Tibial nerve (tissue), 4 donors: Measurements from ENCODE around the gene IYD. TPM values are rescaled to one million over a fixed set of nuclear protein-coding genes. Genes with fewer than 3 reads are reported as not detected.

Source experiments
- DNase-seq, 2 donors: peaks; one replicate each; pipeline ENCODE4 v3.0.0-alpha.2; 2019; ENCODE audit warnings: low spot score in 2 of 2
- H3K27ac ChIP-seq, 4 donors: fragments of 200-600 bp; sonication (generic) in 3 of 4; one replicate each; pipeline ENCODE4 v1.5.1; 2017 to 2019; ENCODE audit warnings: mild to moderate bottlenecking in 1 of 4
- H3K27me3 ChIP-seq, 2 donors: fragments of 200-600 bp; sonication (generic) in 1 of 2; one replicate each; pipeline versions ENCODE4 v1.5.1 to v1.6.0; 2017 to 2019
- H3K36me3 ChIP-seq, 3 donors: fragments of 200-600 bp; sonication (generic); one replicate each; pipeline ENCODE4 v1.5.1; 2018 to 2019
- H3K4me1 ChIP-seq, 4 donors: fragments of 200-600 bp; sonication (generic) in 3 of 4; one replicate each; pipeline ENCODE4 v1.5.1; 2017 to 2019
- H3K4me3 ChIP-seq, 4 donors: fragments of 200-600 bp; sonication (generic) in 3 of 4; one replicate each; pipeline ENCODE4 v1.5.1; 2017 to 2019; ENCODE audit warnings: mild to moderate bottlenecking in 1 of 4, moderate library complexity in 1 of 4
- H3K9me3 ChIP-seq, 4 donors: fragments of 200-600 bp; sonication (generic) in 3 of 4; one replicate each; pipeline ENCODE4 v1.5.1; 2017 to 2019
- EP300 ChIP-seq, 2 donors: sonication (generic); formaldehyde crosslinking; IDR thresholded peaks; one replicate each; pipeline ENCODE4 v1.6.1; 2017; ENCODE audit warnings: antibody characterized with exemption in 2 of 2, mild to moderate bottlenecking in 1 of 2
- POLR2A ChIP-seq, 2 donors: fragments of 450-650 bp; IDR thresholded peaks; one replicate each; pipeline ENCODE4 v1.6.1; 2017; ENCODE audit warnings: antibody characterized with exemption in 2 of 2, mild to moderate bottlenecking in 2 of 2, moderate library complexity in 2 of 2
- WGBS, 2 donors: methylation state at CpG; one replicate each; pipeline ENCODE4 v1.1.5; 2018; 5-methylcytosine and 5-hydroxymethylcytosine counted together
- total RNA-seq, 4 donors: library from RNA; depleted of rRNA; stranded (reverse); fragments of >200 nt; gene quantifications; one replicate each; pipeline ENCODE4 v1.1.0, GENCODE V29; 2016
- TF ChIP-seq, protein P1 (sequence below), 5 experiments: fragments of 200-600 bp in 3 of 5; fragments of 450-650 bp in 2 of 5; sonication (generic) in 3 of 5; IDR thresholded peaks; one replicate each; pipeline ENCODE4 v1.5.1; 2016 to 2019; ENCODE audit warnings: antibody characterized with exemption in 5 of 5, mild to moderate bottlenecking in 3 of 5, moderate library complexity in 2 of 5

The IYD gene
- total RNA-seq, 4 donors from 2014 or later = under 0.01 TPM; not detected in 3

DNA sequence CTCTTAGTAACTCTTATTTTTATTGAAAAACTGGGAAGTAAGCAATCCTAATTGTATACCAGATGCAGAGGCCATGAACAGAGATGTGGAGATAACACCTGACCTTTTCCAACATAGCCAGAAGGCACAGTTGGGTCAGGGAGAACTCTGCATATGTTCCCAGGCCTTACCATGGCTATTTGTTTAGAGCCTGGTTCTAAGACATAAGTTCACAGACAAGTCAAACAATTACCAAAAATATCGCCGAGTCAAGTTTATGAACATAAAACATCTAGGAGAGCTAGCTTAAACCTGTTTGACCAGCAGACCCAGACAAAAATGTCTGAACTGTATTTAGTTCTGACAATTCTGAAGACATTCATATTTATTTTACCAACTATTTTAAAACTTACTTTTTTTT, 26.7 kb upstream of the IYD start:
- no peaks in the 10 kb centered on the region for H3K27me3 ChIP-seq
- no peaks in the 10 kb centered on the region for H3K9me3 ChIP-seq
- H3K36me3 ChIP-seq = no peaks in the 10 kb centered on the region
- no peak overlapping the region for H3K27ac ChIP-seq
- no peak overlapping the region for H3K4me3 ChIP-seq
- WGBS, 2 donors = 93% methylated on average over 2 of the region's 2 CpGs
- no peak for DNase-seq
- H3K4me1 ChIP-seq = no peaks in the 10 kb centered on the region
- TF ChIP-seq, protein P1, sequence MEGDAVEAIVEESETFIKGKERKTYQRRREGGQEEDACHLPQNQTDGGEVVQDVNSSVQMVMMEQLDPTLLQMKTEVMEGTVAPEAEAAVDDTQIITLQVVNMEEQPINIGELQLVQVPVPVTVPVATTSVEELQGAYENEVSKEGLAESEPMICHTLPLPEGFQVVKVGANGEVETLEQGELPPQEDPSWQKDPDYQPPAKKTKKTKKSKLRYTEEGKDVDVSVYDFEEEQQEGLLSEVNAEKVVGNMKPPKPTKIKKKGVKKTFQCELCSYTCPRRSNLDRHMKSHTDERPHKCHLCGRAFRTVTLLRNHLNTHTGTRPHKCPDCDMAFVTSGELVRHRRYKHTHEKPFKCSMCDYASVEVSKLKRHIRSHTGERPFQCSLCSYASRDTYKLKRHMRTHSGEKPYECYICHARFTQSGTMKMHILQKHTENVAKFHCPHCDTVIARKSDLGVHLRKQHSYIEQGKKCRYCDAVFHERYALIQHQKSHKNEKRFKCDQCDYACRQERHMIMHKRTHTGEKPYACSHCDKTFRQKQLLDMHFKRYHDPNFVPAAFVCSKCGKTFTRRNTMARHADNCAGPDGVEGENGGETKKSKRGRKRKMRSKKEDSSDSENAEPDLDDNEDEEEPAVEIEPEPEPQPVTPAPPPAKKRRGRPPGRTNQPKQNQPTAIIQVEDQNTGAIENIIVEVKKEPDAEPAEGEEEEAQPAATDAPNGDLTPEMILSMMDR (IDR thresholded peaks at IDR 0.05) = no peak
- no peak for TF ChIP-seq POLR2A (IDR thresholded peaks at IDR 0.05)
- TF ChIP-seq EP300 (IDR thresholded peaks at IDR 0.05) = no peak

DNA sequence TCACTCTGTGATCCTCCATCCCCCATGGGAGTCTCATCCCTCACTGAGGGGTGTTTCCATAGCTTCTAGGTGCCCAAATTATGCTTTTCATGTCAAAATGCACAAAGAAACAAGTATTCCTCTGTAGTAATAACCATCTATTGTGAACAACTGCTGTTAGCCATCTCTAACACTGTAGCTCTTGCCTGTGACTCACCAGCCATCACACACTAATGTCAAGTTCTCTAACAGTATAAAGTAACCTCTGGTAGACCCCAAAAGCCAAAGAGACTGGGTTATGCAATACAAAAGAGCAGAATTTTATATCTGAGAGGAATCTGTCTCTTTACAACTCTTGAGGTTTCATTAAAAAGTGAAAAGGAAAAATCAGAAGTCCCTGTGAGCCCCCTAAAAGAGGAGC, 25.4 kb upstream of the IYD start:
- Histone ChIP-seq H3K36me3 (no peaks in the 10 kb centered on the region), H3K4me1 (no peaks in the 10 kb centered on the region), H3K4me3 (no peak overlapping the region), H3K27ac (peak overlapping the region in 1 of 4 donors; percentile 53), H3K9me3 (no peaks in the 10 kb centered on the region), H3K27me3 (no peaks in the 10 kb centered on the region)
- DNase-seq = no peak
- no peak for TF ChIP-seq POLR2A (IDR thresholded peaks at IDR 0.05)
- no peak for TF ChIP-seq EP300 (IDR thresholded peaks at IDR 0.05)
- TF ChIP-seq, protein P1 (IDR thresholded peaks at IDR 0.05) = no peak

DNA sequence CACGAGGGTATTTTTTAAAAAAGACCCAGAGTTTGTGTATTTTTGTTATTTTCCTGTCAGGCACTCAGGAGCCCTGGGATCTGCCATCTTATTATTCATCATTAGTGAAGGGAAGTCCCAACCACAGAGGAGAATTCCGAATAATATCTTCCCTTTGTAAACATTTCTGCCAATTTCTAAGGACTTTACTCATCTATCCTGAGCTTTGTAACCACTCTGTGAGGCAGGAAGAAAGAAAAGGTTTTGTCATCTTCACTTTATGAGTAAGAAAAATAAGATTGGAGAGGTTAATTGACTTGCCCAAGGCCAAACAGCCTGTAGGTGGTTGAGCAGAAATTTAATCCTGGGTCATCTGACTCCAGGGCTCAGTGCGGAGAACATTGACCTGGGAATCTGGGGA, 23.0 kb upstream of the IYD start:
- no peaks in the 10 kb centered on the region for H3K4me1 ChIP-seq
- TF ChIP-seq EP300 (IDR thresholded peaks at IDR 0.05) (no peak), POLR2A (IDR thresholded peaks at IDR 0.05) (no peak)
- TF ChIP-seq, protein P1 (IDR thresholded peaks at IDR 0.05) = no peak
- no peaks in the 10 kb centered on the region for H3K27me3 ChIP-seq
- 77 to 81% methylated on average over 3 of the region's 3 CpGs for WGBS, 2 donors
- no peak for DNase-seq
- no peaks in the 10 kb centered on the region for H3K9me3 ChIP-seq
- H3K4me3 ChIP-seq = no peak overlapping the region
- H3K36me3 ChIP-seq = no peaks in the 10 kb centered on the region
- H3K27ac ChIP-seq = no peak overlapping the region

DNA sequence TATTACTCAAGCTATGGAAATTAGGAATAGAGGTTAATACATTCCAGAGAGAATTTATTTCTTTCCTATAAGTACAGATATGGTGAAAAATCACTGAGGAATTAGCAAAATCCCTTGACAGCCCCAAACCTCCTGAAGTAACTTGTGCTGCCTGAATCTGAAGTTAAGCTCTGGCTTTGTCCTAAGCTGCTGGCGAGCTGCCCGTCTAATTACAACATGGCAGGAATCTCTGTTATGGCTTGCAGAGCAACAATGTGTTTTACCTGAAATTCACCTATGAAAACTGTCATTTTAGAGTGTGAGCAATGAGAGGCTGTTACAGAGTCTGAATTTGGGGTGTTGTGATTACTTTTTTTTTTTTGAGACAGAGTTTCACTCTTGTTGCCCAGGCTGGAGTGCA, 22.5 kb upstream of the IYD start:
- no peak for DNase-seq
- Histone ChIP-seq H3K36me3 (no peaks in the 10 kb centered on the region), H3K27ac (no peak overlapping the region), H3K4me1 (no peaks in the 10 kb centered on the region), H3K9me3 (no peaks in the 10 kb centered on the region), H3K4me3 (no peak overlapping the region), H3K27me3 (no peaks in the 10 kb centered on the region)
- WGBS, 2 donors = 72 to 87% methylated on average over 2 of the region's 2 CpGs
- TF ChIP-seq, protein P1 (IDR thresholded peaks at IDR 0.05) = no peak
- TF ChIP-seq POLR2A (IDR thresholded peaks at IDR 0.05) = no peak
- TF ChIP-seq EP300 (IDR thresholded peaks at IDR 0.05) = no peak

DNA sequence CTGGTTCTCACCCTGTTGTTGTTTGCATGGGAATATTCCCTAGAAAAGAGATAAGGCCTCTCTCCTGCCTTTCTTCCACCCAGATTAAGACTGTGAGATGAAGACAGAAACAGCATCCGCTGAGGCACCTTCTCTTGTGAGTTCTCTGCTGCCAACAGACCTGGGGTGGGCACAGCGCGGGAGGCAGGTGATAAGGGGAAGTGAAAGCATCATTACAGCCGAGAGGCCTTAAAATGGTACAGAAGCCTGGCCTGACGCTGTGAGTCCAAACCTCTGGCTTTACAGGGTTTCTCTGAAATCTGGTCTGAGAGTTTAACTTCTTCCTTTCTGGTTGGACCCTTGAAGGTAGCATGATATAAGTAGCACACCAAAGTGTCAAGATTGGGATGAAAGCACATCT, 21.0 kb upstream of the IYD start:
- no peaks in the 10 kb centered on the region for H3K4me1 ChIP-seq
- no peak overlapping the region for H3K4me3 ChIP-seq
- DNase-seq = no peak
- no peaks in the 10 kb centered on the region for H3K27me3 ChIP-seq
- H3K9me3 ChIP-seq = no peaks in the 10 kb centered on the region
- TF ChIP-seq, protein P1 (IDR thresholded peaks at IDR 0.05) = no peak
- no peak for TF ChIP-seq EP300 (IDR thresholded peaks at IDR 0.05)
- TF ChIP-seq POLR2A (IDR thresholded peaks at IDR 0.05) = no peak
- no peaks in the 10 kb centered on the region for H3K36me3 ChIP-seq
- WGBS, 2 donors = 86 to 93% methylated on average over 5 of the region's 5 CpGs
- H3K27ac ChIP-seq = no peak overlapping the region
